IPS DF 6.9 (cell line): ENCODE measurements around the gene PRIM2.
"Not testable (repeated sequence)": the region's sequence is repeated elsewhere in the genome, so short reads cannot be mapped to it uniquely, and the experiment has no call there.

Experiments used
- DNase-seq: peaks from one replicate; pipeline ENCODE4 v3.0.0-alpha.2; 2013; ENCODE audit warnings: low read depth, low spot score
- H3K27ac ChIP-seq: one replicate; pipeline ENCODE4 v1.5.1; 2013; ENCODE audit warnings: low read length, control low read depth
- H3K27me3 ChIP-seq: 2 replicates; pipeline ENCODE4 v1.6.1; 2013; ENCODE audit warnings: mild to moderate bottlenecking, low read length; ENCODE audit not compliant: control insufficient read depth, insufficient read depth
- H3K36me3 ChIP-seq: 2 replicates; pipeline ENCODE4 v1.6.1; 2013; ENCODE audit warnings: low read length; ENCODE audit not compliant: control insufficient read depth, insufficient read depth
- H3K4me1 ChIP-seq: 2 replicates; pipeline ENCODE4 v1.6.1; 2013; ENCODE audit warnings: low read length; ENCODE audit not compliant: control insufficient read depth, insufficient read depth
- H3K4me3 ChIP-seq: 2 replicates; pipeline ENCODE4 v1.5.1; 2013; ENCODE audit warnings: mild to moderate bottlenecking, low read length
- H3K9me3 ChIP-seq: 2 replicates; pipeline ENCODE4 v1.6.1; 2013; ENCODE audit warnings: low read length, inconsistent platforms; ENCODE audit not compliant: control insufficient read depth, insufficient read depth
- WGBS: extraction: QIAGEN DNeasy Blood & Tissue Kit; methylation state at CpG from one replicate; pipeline ENCODE4 v1.1.7; 2013; ENCODE audit warnings: mixed read lengths, missing lambda C conversion rate; ENCODE audit not compliant: insufficient read length, insufficient coverage; 5-methylcytosine and 5-hydroxymethylcytosine counted together

The PRIM2 gene

DNA sequence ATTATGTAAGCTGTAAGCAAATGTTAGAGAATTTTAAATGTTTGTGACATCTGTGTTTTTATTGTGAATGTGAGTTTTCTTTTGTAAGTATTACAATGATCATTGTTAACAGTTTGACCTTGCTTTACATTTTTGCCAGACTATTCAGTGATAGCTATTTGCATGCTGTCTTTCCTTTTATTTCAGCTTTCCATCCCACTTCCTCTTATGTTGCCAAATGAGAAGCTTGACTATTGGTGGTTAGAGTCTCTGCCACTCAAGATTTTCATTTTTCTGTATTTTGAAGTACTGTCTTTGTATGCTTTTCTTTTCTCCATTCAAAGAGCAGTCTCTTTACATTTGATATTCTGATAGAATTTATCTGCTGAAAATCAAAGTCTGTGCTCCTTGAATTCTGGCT, 104.1 kb downstream of the PRIM2 start:
- no peaks in the 10 kb centered on the region for H3K9me3 ChIP-seq
- no peak for DNase-seq
- H3K27ac ChIP-seq, result no peak overlapping the region
- H3K27me3 ChIP-seq, result no peaks in the 10 kb centered on the region
- no peaks in the 10 kb centered on the region for H3K36me3 ChIP-seq
- no peaks in the 10 kb centered on the region; the same call in 1 of the 2 replicates for H3K4me1 ChIP-seq
- H3K4me3 ChIP-seq, result no peak overlapping the region

GRCh38 chr6:57423468-57423867, 106.0 kb downstream of the PRIM2 start:
- DNase-seq, result peak; percentile 76
- Histone ChIP-seq H3K4me1 (no peaks in the 10 kb centered on the region; the same call in 1 of the 2 replicates), H3K4me3 (no peak overlapping the region), H3K9me3 (no peaks in the 10 kb centered on the region), H3K36me3 (no peaks in the 10 kb centered on the region), H3K27me3 (no peaks in the 10 kb centered on the region), H3K27ac (no peak overlapping the region)
- WGBS, result no CpG with 5 or more reads among the region's 5 CpGs

DNA sequence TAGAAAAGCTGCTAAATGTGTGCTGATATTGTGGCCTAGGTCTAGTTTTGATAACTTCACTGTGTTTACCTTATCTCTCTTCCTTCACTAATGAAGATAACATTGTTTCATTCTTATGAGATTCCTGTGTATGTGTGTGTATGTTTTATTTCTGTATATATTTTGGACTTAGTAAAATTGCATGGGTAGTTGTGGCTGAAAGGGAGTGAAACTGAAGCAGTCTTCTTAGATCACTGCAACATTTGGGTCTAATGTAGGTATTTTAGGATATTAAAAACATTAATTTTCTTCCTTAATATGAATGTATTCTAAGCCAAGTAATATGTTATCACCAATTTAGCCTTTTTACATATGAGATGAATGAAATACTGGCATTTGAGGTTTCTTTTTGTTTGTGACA, 114.3 kb downstream of the PRIM2 start:
- not testable (repeated sequence) for H3K9me3 ChIP-seq, H3K36me3 ChIP-seq, H3K4me3 ChIP-seq, H3K27ac ChIP-seq, DNase-seq, H3K27me3 ChIP-seq, H3K4me1 ChIP-seq

GRCh38 chr6:57432157-57432556, 114.7 kb downstream of the PRIM2 start:
- no CpG with 5 or more reads among the region's 2 CpGs for WGBS
- H3K27me3 ChIP-seq, result no peaks in the 10 kb centered on the region
- no peaks in the 10 kb centered on the region for H3K36me3 ChIP-seq
- no peak for DNase-seq
- no peaks in the 10 kb centered on the region for H3K4me1 ChIP-seq
- H3K27ac ChIP-seq, result no peak overlapping the region
- H3K9me3 ChIP-seq, result no peaks in the 10 kb centered on the region
- H3K4me3 ChIP-seq, result no peak overlapping the region

DNA sequence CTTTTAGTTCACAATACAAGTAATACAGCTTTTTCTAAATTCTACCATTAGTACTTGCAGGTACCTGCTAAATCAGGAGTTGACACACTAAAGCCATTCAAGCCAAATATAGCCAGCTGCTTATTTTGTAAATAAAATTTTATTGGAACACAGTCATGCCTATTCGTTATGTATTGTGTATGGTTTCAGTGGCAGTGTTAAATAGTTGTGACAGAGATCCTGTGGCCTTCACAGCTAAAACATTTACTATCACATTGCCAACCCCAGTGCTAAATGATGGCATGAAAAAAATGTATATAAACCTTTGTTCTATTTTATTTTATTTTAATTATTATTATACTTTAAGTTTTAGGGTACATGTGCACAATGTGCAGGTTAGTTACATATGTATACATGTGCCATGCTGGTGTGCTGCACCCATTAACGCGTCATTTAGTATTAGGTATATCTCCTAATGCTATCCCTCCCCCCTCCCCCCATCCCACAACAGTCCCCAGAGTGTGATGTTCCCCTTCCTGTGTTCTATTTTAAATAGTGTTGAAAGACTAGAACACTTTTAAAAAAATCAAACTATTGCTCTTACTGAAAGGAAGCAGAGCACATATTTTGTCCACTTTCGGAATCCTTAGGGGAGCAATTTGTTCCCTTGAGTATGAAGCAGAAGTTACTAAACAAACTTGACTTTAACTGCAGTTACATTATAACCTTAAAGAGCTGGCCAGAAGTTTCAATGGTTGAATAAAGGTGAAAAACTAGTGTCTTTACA, 115.7 kb downstream of the PRIM2 start:
- Histone ChIP-seq H3K4me1 (no peaks in the 10 kb centered on the region), H3K27ac (no peak overlapping the region), H3K36me3 (no peaks in the 10 kb centered on the region), H3K27me3 (no peaks in the 10 kb centered on the region), H3K9me3 (no peaks in the 10 kb centered on the region), H3K4me3 (no peak overlapping the region)
- DNase-seq, result no peak
- WGBS, result no CpG with 5 or more reads among the region's 4 CpGs

DNA sequence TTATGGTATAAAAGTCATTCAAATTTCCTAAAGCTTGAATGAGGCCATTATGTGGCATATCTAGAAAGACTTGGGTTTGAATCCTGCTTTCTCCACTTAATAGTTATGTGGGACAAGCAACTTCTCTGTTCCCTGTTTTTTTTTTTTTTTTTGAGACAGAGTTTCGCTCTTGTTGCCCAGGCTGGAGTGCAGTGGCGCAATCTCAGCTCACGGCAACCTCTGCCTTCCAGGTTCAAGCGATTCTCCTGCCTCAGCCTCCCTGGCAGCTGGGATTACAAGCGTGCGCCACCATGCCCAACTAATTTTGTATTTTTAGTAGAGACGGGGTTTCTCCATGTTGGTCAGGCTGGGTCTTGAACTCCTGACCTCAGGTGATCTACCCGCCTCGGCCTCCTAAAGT, 116.4 kb downstream of the PRIM2 start:
- not testable (repeated sequence) for H3K9me3 ChIP-seq, H3K4me1 ChIP-seq, H3K27me3 ChIP-seq, H3K4me3 ChIP-seq, H3K27ac ChIP-seq, H3K36me3 ChIP-seq, DNase-seq
- no CpG with 5 or more reads among the region's 9 CpGs for WGBS

GRCh38 chr6:57434944-57435343, 117.5 kb downstream of the PRIM2 start:
- no peaks in the 10 kb centered on the region for H3K9me3 ChIP-seq
- no peak overlapping the region for H3K4me3 ChIP-seq
- no peaks in the 10 kb centered on the region for H3K27me3 ChIP-seq
- WGBS, result no CpG with 5 or more reads among the region's 4 CpGs
- H3K27ac ChIP-seq, result no peak overlapping the region
- no peaks in the 10 kb centered on the region for H3K36me3 ChIP-seq
- H3K4me1 ChIP-seq, result no peaks in the 10 kb centered on the region
- DNase-seq, result no peak

DNA sequence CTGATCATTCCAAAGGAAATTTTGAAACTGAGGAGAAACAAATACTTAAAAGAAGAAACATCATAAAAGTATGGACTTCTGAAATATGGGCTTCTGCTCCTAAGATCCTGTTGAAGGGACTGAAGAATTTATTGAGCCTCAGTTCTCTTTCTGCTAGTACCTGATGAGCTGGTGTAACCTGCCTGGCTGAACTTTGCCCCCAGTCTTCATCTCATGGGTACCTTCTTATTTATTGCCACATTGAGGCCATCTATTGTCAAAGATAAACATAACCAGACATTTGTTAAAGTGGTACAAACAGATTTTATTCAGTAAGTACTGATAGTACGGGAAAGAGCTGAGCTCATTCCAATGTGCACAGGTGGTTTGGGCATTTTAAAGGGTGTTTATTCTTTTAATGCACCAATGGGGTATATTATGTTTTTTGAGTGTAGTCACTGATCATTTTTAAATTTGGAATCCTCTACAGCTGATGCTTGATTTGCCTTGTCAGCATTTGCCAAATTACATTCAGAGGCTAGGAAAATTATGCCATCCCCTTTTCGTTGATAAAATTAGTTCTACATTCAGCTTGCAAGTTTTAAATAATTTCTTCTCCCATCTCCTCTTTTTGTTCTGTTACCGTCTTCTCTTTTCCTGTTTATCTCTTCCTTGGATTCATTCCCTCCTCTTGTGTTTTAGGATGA, 118.2 kb downstream of the PRIM2 start:
- no peaks in the 10 kb centered on the region for H3K9me3 ChIP-seq
- H3K27ac ChIP-seq, result no peak overlapping the region
- no peaks in the 10 kb centered on the region for H3K36me3 ChIP-seq
- H3K27me3 ChIP-seq, result no peaks in the 10 kb centered on the region
- H3K4me3 ChIP-seq, result no peak overlapping the region
- DNase-seq, result no peak
- no peaks in the 10 kb centered on the region for H3K4me1 ChIP-seq
- WGBS, result no CpG with 5 or more reads among the region's 3 CpGs

GRCh38 chr6:57440735-57441134, 123.3 kb downstream of the PRIM2 start:
- H3K36me3 ChIP-seq, H3K27me3 ChIP-seq, H3K4me3 ChIP-seq, H3K9me3 ChIP-seq, H3K4me1 ChIP-seq, H3K27ac ChIP-seq, DNase-seq: not testable (repeated sequence)
- no CpG with 5 or more reads among the region's 1 CpG for WGBS

DNA sequence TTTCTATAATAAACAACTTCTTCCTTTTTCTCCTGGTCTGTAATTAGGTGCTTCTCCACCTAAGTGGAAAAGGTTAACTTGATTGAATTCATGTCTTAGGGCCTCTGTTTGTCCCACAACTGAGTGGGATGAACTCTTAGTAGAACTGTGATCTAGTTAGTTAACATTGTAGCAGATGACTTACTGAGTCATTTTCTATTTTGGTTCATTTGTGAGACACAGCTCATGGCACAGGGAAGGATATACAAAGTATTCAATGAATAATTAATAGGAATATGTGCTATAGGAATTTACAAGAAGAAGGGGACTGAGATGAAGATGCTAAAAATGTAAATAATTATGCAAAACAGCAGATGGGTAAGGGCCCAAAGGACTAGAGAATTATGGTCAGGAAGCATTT, 124.7 kb downstream of the PRIM2 start:
- H3K4me1 ChIP-seq, H3K4me3 ChIP-seq, DNase-seq, H3K9me3 ChIP-seq, H3K27me3 ChIP-seq, H3K27ac ChIP-seq, H3K36me3 ChIP-seq: not testable (repeated sequence)

DNA sequence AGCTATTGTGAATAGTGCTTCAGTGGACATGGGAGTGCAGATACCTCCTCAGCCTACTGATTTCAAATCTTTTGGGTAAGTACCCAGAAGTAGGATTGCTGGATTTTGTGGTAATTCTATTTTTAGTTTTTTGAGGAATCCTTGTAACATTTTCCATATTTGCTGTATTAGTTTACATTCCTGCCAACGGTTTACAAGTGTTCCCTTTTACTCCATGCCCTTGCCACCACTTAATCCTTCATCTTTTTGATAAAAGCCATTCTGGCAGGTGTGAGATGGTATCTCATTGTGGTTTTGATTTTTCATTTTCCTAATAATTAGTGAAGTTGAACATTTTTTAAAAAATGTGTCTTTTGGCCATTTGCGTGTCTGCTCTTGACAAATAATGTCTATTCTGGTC, 125.8 kb downstream of the PRIM2 start:
- not testable (repeated sequence) for DNase-seq, H3K9me3 ChIP-seq, H3K4me1 ChIP-seq, H3K4me3 ChIP-seq, H3K27ac ChIP-seq, H3K36me3 ChIP-seq, H3K27me3 ChIP-seq
- WGBS, result no CpG with 5 or more reads among the region's 2 CpGs
